HEK293 (cell line): Measurements from ENCODE around the gene WDR1.

Experiments used
- CTCF ChIA-PET: fragments of 350-600 bp; formaldehyde crosslinking; extraction: SDS; loops from one replicate; lab custom pipeline; 2021; ENCODE audit warnings: antibody characterized with exemption; lab: Yijun Ruan, JAX
- POLR2A ChIA-PET: fragments of 300-600 bp; formaldehyde crosslinking; extraction: SDS; loops from one replicate; lab custom pipeline; 2020; ENCODE audit warnings: antibody characterized with exemption, inconsistent platforms; lab: Yijun Ruan, JAX
- H3K27ac ChIP-seq: fragments of 200-500 bp; sonication (Bioruptor generic); 2 replicates; pipeline ENCODE4 v1.5.1; 2014; ENCODE audit warnings: low read depth, low read length, control low read depth, inconsistent platforms; ENCODE audit errors: extremely low read depth
- H3K36me3 ChIP-seq, 2 experiments: fragments of 200-500 bp in 1 of 2; sonication (Bioruptor generic) in 1 of 2; 1 replicate in 1 of 2; 2 replicates in 1 of 2; pipeline ENCODE4 v1.5.1; 2014 to 2017; ENCODE audit warnings: inconsistent platforms in 2 of 2, low read length in 2 of 2; ENCODE audit not compliant: control insufficient read depth in 2 of 2, insufficient read depth in 1 of 2
- H3K4me1 ChIP-seq: fragments of 200-500 bp; sonication (Bioruptor generic); 2 replicates; pipeline ENCODE4 v1.5.1; 2014; ENCODE audit warnings: mild to moderate bottlenecking, low read length, inconsistent platforms; ENCODE audit not compliant: control insufficient read depth, insufficient read depth
- H3K4me3 ChIP-seq: 2 replicates; pipeline ENCODE4 v1.5.1; 2011; ENCODE audit warnings: low read depth, mild to moderate bottlenecking, control low read depth, low read length, moderate library complexity
- H3K9me3 ChIP-seq: fragments of 200-500 bp; sonication (Bioruptor generic); 2 replicates; pipeline ENCODE4 v1.5.1; 2014; ENCODE audit warnings: low read depth, low read length, inconsistent platforms; ENCODE audit not compliant: control insufficient read depth, insufficient read depth
- AEBP2 ChIP-seq: fragments of 450-650 bp; formaldehyde crosslinking; IDR thresholded peaks from 2 replicates; pipeline ENCODE4 v1.5.1; 2016; ENCODE audit warnings: missing biosample characterization, missing genetic modification characterization, borderline replicate concordance
- BCL11A ChIP-seq: fragments of 450-650 bp; formaldehyde crosslinking; IDR thresholded peaks from 2 replicates; pipeline ENCODE4 v1.5.1; 2016; ENCODE audit warnings: low read depth, missing biosample characterization, missing genetic modification characterization
- GLI4 ChIP-seq: fragments of 450-650 bp; formaldehyde crosslinking; IDR thresholded peaks from 2 replicates; pipeline ENCODE4 v1.5.1; 2016; ENCODE audit warnings: missing biosample characterization, missing genetic modification characterization
- KLF16 ChIP-seq: fragments of 450-650 bp; formaldehyde crosslinking; IDR thresholded peaks from 2 replicates; pipeline ENCODE4 v1.5.1; 2017; ENCODE audit warnings: missing biosample characterization, missing genetic modification characterization
- OSR2 ChIP-seq: fragments of 450-650 bp; formaldehyde crosslinking; IDR thresholded peaks from 2 replicates; pipeline ENCODE4 v1.5.1; 2016; ENCODE audit warnings: missing biosample characterization, missing genetic modification characterization
- PRDM1 ChIP-seq: fragments of 450-650 bp; formaldehyde crosslinking; IDR thresholded peaks from 2 replicates; pipeline ENCODE4; 2016; ENCODE audit warnings: missing biosample characterization, missing genetic modification characterization
- REPIN1 ChIP-seq: fragments of 450-650 bp; formaldehyde crosslinking; IDR thresholded peaks from 2 replicates; pipeline ENCODE4 v1.5.1; 2017; ENCODE audit warnings: missing biosample characterization, missing genetic modification characterization, low read depth
- ZFP3 ChIP-seq: fragments of 450-650 bp; formaldehyde crosslinking; IDR thresholded peaks from 2 replicates; pipeline ENCODE4 v1.5.1; 2016; ENCODE audit warnings: low read depth, missing biosample characterization, missing genetic modification characterization
- ZNF169 ChIP-seq: fragments of 450-650 bp; formaldehyde crosslinking; IDR thresholded peaks from 2 replicates; pipeline ENCODE4 v1.5.1; 2016; ENCODE audit warnings: missing biosample characterization, missing genetic modification characterization
- ZNF202 ChIP-seq: fragments of 450-650 bp; formaldehyde crosslinking; IDR thresholded peaks from 2 replicates; pipeline ENCODE4 v1.5.1; 2016; ENCODE audit warnings: missing biosample characterization, missing genetic modification characterization, borderline replicate concordance
- ZNF211 ChIP-seq: fragments of 450-650 bp; formaldehyde crosslinking; IDR thresholded peaks from 2 replicates; pipeline ENCODE4 v1.5.1; 2016; ENCODE audit warnings: low read depth, missing biosample characterization, missing genetic modification characterization
- ZNF26 ChIP-seq: fragments of 450-650 bp; formaldehyde crosslinking; IDR thresholded peaks from 2 replicates; pipeline ENCODE4 v1.5.1; 2016; ENCODE audit warnings: missing biosample characterization, missing genetic modification characterization
- ZNF302 ChIP-seq: fragments of 450-650 bp; formaldehyde crosslinking; IDR thresholded peaks from 2 replicates; pipeline ENCODE4 v1.5.1; 2016; ENCODE audit warnings: missing biosample characterization, missing genetic modification characterization, low read depth
- ZNF335 ChIP-seq: fragments of 450-650 bp; formaldehyde crosslinking; conservative IDR thresholded peaks from 2 replicates; pipeline ENCODE4 v1.5.1; 2016; ENCODE audit warnings: missing biosample characterization, missing genetic modification characterization
- ZNF549 ChIP-seq: fragments of 450-650 bp; IDR thresholded peaks from 2 replicates; pipeline ENCODE4 v1.5.1; 2018; ENCODE audit warnings: missing biosample characterization, missing genetic modification characterization, mild to moderate bottlenecking, inconsistent platforms, moderate library complexity
- ZNF558 ChIP-seq: fragments of 450-650 bp; formaldehyde crosslinking; IDR thresholded peaks from 2 replicates; pipeline ENCODE4 v1.5.1; 2016; ENCODE audit warnings: missing biosample characterization, missing genetic modification characterization
- ZNF560 ChIP-seq: fragments of 450-650 bp; formaldehyde crosslinking; IDR thresholded peaks from 2 replicates; pipeline ENCODE4 v1.5.1; 2017; ENCODE audit warnings: missing biosample characterization, missing genetic modification characterization, borderline replicate concordance
- ZNF610 ChIP-seq: fragments of 450-650 bp; formaldehyde crosslinking; IDR thresholded peaks from 2 replicates; pipeline ENCODE4 v1.5.1; 2016; ENCODE audit warnings: missing biosample characterization, missing genetic modification characterization, borderline replicate concordance
- ZNF623 ChIP-seq: fragments of 450-650 bp; formaldehyde crosslinking; IDR thresholded peaks from 2 replicates; pipeline ENCODE4 v1.5.1; 2016; ENCODE audit warnings: missing biosample characterization, missing genetic modification characterization
- ZNF707 ChIP-seq: fragments of 450-650 bp; formaldehyde crosslinking; IDR thresholded peaks from 2 replicates; pipeline ENCODE4 v1.5.1; 2016; ENCODE audit warnings: missing biosample characterization, missing genetic modification characterization
- ZNF791 ChIP-seq: fragments of 450-650 bp; formaldehyde crosslinking; IDR thresholded peaks from 2 replicates; pipeline ENCODE4 v1.5.1; 2016; ENCODE audit warnings: missing biosample characterization, missing genetic modification characterization
- ZNF843 ChIP-seq: fragments of 450-650 bp; formaldehyde crosslinking; IDR thresholded peaks from 2 replicates; pipeline ENCODE4 v1.5.1; 2016; ENCODE audit warnings: missing biosample characterization, missing genetic modification characterization
- TF ChIP-seq, protein P1 (sequence below): fragments of 450-650 bp; formaldehyde crosslinking; IDR thresholded peaks from 2 replicates; pipeline ENCODE4 v1.5.1; 2016; ENCODE audit warnings: missing biosample characterization, missing genetic modification characterization
- TF ChIP-seq, protein P2 (sequence below): fragments of 450-650 bp; formaldehyde crosslinking; optimal IDR thresholded peaks from 2 replicates; pipeline ENCODE3; 2016; ENCODE audit warnings: missing biosample characterization, mild to moderate bottlenecking, missing genetic modification characterization

Gene WDR1

DNA sequence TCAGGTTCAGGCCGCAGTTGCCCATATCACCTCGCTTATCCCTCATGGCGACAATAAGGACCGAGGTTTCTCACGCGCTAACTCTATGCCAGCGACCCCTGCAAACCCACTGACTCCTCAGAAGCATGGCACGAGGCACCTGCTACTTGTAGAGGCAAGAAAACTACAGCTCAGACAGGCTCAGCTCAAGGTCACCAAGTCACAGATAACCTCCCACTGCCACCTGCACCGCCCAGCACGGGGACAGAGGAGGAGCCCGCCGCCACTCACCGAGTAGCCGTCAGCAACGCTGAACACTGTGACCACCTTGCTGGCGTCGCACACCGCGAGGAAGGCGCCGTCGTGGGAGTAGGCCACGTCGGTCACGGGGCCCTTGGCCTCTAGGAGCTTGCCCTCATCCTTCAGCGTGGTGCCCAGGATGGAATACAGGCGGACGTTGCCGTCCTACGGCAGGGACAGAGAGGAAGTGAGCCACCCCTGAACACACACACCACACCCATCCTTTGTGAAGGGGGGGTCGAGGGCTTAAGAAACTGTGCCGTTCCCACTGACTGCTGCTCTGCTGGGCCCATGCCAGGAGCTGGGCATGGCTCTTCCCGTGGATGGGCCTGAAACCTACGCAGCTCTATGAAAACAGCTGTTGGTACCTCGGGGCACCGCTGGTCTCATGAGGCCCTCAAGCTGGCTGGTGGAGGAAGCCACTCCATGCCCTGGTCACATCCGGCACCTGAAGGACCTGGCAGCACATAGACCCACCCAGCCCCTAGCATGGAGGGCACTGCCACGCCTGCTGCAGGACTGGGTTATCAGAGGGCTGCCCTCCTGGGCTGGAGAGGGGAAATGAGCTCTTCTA lies 38.9 kb downstream of the WDR1 start:
- TF ChIP-seq REPIN1 (tag by site-specific recombination) (no peak), ZNF843 (no peak), ZNF610 (tag by site-specific recombination) (no peak), BCL11A (tag by site-specific recombination) (no peak), ZNF211 (tag by site-specific recombination) (no peak), ZNF707 (tag by site-specific recombination) (no peak)
- POLR2A ChIA-PET, result no interaction called here
- CTCF ChIA-PET, result no interaction called here
- Histone ChIP-seq H3K9me3 (no peaks in the 10 kb centered on the region), H3K4me3 (no peak overlapping the region), H3K27ac (no peak overlapping the region), H3K36me3 (peaks cover 0 to 95% of the 10 kb centered on the region in 2 experiments; a peak in 1 of 3 replicates), H3K4me1 (no peaks in the 10 kb centered on the region)

GRCh38 chr4:10077076-10077475 lies 39.5 kb downstream of the WDR1 start:
- POLR2A ChIA-PET, result no interaction called here
- no peaks in the 10 kb centered on the region for H3K4me1 ChIP-seq
- H3K36me3 ChIP-seq, result peaks cover 0 to 94% of the 10 kb centered on the region in 2 experiments; a peak in 1 of 3 replicates
- H3K27ac ChIP-seq, result no peak overlapping the region
- H3K4me3 ChIP-seq, result no peak overlapping the region
- TF ChIP-seq, protein P1, sequence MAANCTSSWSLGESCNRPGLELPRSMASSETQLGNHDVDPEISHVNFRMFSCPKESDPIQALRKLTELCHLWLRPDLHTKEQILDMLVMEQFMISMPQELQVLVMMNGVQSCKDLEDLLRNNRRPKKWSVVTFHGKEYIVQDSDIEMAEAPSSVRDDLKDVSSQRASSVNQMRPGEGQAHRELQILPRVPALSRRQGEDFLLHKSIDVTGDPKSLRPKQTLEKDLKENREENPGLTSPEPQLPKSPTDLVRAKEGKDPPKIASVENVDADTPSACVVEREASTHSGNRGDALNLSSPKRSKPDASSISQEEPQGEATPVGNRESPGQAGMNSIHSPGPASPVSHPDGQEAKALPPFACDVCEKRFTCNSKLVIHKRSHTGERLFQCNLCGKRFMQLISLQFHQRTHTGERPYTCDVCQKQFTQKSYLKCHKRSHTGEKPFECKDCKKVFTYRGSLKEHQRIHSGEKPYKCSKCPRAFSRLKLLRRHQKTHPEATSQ (tag by site-specific recombination), result no peak
- TF ChIP-seq ZNF623 (tag by site-specific recombination), result no peak
- TF ChIP-seq ZNF549 (tag by site-specific recombination), result no peak
- TF ChIP-seq ZNF558 (tag by site-specific recombination), result no peak
- TF ChIP-seq OSR2 (tag by site-specific recombination), result no peak
- TF ChIP-seq ZNF302 (tag by site-specific recombination), result no peak
- TF ChIP-seq AEBP2 (tag by site-specific recombination), result no peak
- TF ChIP-seq, protein P2, sequence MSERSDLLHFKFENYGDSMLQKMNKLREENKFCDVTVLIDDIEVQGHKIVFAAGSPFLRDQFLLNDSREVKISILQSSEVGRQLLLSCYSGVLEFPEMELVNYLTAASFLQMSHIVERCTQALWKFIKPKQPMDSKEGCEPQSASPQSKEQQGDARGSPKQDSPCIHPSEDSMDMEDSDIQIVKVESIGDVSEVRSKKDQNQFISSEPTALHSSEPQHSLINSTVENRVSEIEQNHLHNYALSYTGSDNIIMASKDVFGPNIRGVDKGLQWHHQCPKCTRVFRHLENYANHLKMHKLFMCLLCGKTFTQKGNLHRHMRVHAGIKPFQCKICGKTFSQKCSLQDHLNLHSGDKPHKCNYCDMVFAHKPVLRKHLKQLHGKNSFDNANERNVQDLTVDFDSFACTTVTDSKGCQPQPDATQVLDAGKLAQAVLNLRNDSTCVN (tag by site-specific recombination), result no peak
- no peak for TF ChIP-seq ZNF169 (tag by site-specific recombination)
- TF ChIP-seq ZNF202, result no peak
- TF ChIP-seq ZNF560 (tag by site-specific recombination), result no peak
- TF ChIP-seq, all 188 proteins: peak for 0
- CTCF ChIA-PET, result no interaction called here
- H3K9me3 ChIP-seq, result no peaks in the 10 kb centered on the region

- peaks cover 0 to 84% of the 10 kb centered on the region in 2 experiments; a peak in 1 of 3 replicates for H3K36me3 ChIP-seq
- no peak overlapping the region for H3K27ac ChIP-seq
- no peaks in the 10 kb centered on the region for H3K9me3 ChIP-seq
- H3K4me3 ChIP-seq, result no peak overlapping the region
- H3K4me1 ChIP-seq, result no peaks in the 10 kb centered on the region
- ChIA-PET POLR2A (no interaction called here), CTCF (interaction anchor here (0.6 to 0.9 kb wide), 2 partner anchors 372 to 1603 kb away, joined by 4 read pairs; no protein-coding TSS in a partner anchor)
- TF ChIP-seq ZNF26 (tag by site-specific recombination) (no peak), ZFP3 (no peak), GLI4 (tag by site-specific recombination) (no peak), ZNF791 (tag by site-specific recombination) (no peak), ZNF335 (no peak), KLF16 (tag by site-specific recombination) (no peak), PRDM1 (no peak)
Measured at GRCh38 chr4:10075953-10076391, 40.6 kb downstream of the WDR1 start.
